ENCODE measurements around the gene GJB4.
"Not testable (repeated sequence)": the region's sequence is repeated elsewhere in the genome, so short reads cannot be mapped to it uniquely, and the experiment has no call there.

Gene GJB4

DNA sequence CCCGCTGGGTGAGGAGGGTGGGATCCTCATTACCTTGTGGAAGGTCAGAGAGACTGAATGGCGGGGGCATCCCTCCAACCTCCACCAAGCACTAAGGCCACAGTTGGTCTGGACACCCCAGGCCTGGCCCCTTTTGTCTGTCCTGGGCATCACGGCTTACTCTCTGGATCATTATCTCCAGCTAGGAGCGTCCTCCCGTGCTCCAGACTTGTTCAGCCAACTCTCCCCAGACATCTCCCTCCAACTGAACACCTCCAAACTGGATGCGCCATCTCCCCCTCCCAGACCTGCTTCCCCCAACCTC, 11.9 kb upstream of the GJB4 start:
- DNase-seq: no peak

DNA sequence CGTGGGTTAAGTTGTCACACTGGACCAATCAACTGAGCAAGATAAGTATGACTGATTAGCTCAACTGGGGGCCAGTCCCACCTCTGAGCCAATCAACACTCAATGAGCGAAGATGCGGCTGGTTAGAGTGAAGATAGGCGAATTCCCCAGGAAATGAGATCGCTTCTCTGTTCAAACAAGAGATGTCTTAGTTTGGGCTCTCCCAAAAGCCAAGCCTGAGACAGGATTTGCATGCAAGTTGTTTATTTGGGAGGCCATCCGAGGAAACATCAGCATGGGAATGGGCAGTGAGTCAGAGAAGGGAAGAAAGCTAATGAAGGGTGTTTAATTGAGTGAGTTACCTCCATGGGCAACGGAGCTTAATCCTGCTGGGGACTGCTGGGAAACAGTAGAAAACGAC, 9.5 kb upstream of the GJB4 start:
- no peak for DNase-seq

DNA sequence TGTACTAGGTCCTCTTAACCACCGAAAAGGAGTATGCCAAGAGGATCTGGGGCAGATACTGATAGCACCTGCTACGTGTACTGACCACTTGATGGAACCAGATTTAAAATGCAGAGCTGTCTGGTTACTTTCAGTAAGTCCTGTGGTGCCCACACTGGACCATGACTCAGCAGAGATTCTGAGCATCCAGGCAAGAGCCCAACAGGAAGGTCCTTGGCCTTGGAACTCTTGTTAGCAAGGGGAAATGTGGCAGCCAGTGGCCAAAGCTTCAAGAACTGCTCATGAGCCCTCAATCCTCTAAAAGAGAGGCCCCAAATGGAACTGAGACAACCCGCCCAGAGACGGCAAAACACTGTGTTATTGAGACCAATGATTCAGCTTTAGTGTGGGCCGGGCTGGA, 8.9 kb upstream of the GJB4 start:
- DNase-seq: no peak

DNA sequence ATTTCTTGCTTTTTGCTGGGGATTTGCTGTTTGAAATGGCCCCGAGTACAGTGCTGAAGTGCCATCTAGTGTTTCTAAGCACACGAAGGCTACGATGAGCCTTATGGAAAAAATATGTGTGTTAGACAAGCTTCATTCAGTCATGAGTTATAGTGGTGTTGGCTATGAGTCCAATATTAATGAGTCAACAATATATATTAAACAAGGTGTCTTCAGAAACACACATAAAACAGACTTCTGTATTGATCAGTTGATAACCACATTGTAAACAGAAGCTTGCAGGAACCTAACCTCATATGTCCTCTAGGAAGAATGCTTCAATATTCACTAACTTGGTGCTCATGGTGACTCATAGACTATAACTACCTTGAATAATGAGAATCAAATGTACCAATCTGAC, 6.4 kb upstream of the GJB4 start:
- DNase-seq: no peak

DNA sequence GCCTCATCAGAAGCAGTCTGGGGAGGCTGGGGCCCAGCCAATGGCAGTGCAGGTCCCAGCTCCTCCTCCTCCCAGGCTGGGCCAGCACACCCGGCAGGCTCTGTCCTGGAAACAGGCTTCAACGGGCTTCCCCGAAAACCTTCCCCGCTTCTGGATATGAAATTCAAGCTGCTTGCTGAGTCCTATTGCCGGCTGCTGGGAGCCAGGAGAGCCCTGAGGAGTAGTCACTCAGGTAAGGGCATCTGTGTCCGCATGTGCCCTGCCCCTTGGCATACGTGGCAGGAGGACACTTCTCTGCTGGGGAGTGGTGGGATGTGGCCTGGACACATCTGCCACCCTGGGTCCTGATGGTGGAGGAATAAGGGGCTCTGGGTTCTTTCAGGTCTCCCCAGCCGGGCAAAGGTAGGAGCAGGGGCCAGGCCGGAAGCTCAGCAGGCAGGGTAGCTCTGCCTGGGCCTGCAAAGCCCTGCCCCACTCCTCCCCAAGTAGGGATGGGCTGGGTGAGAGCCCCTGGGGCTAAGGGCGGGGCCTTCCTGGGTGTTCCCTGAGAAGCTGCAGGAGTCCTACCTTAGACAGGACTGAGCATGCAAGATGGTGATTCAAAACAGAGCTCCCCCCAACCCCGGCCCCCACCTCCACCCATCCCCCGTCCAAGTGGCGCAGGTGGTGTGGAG, 4.4 kb upstream of the GJB4 start, which contains the start of gene GJB5:
GJB5 (plus strand) TSS at position 84 of the 674 bp plus-strand sequence. CDS start 2,284 bp downstream, outside the sequence.
- no peak for DNase-seq

DNA sequence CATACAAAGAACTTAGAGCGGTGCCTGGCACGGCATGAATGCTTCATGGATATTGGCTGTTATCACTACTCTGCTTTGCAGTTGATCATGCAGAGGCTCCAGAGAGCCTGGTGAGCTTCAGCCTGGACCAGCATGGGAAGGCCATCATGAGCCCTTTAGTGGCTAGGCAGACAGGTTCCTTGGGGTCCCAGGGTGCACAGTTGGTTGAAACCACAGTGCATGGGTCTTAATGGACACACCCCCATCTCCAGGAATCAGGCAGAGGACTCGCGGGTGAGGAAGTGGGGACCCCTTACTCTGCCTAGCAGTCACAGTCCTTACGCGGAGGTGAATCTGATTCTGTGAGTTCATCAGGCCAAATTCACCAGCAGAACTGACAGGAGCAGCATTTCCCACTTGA, 3.6 kb upstream of the GJB4 start:
- DNase-seq: no peak

DNA sequence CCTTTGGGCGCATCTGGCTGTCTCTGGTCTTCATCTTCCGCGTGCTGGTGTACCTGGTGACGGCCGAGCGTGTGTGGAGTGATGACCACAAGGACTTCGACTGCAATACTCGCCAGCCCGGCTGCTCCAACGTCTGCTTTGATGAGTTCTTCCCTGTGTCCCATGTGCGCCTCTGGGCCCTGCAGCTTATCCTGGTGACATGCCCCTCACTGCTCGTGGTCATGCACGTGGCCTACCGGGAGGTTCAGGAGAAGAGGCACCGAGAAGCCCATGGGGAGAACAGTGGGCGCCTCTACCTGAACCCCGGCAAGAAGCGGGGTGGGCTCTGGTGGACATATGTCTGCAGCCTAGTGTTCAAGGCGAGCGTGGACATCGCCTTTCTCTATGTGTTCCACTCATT, 2.2 kb upstream of the GJB4 start:
- DNase-seq: no peak

DNA sequence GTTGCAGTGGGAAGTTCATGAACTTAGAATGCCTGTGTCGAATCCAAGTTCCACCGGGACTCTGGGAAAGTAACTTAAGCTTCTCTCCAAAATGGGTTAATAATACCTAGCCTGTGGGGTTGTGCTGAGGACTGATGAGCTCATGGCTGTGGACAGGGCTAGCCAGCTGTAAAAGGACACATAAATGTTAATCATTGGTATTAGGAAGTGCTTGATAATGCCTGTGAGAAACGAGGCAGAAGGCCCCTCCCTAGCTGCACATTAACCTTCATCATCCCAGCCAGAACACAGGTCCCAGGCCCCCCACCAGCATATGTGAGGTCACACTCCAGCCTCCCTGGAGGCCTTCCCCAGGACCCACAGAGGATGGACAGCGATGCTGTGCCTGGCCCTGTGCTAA, 789 bp upstream of the GJB4 start:
- no peak for DNase-seq

DNA sequence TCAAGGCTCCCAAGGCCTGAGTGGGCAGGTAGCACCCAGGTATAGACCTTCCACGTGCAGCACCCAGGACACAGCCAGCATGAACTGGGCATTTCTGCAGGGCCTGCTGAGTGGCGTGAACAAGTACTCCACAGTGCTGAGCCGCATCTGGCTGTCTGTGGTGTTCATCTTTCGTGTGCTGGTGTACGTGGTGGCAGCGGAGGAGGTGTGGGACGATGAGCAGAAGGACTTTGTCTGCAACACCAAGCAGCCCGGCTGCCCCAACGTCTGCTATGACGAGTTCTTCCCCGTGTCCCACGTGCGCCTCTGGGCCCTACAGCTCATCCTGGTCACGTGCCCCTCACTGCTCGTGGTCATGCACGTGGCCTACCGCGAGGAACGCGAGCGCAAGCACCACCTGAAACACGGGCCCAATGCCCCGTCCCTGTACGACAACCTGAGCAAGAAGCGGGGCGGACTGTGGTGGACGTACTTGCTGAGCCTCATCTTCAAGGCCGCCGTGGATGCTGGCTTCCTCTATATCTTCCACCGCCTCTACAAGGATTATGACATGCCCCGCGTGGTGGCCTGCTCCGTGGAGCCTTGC, 1.7 kb downstream of the GJB4 start:
- no peak for DNase-seq

DNA sequence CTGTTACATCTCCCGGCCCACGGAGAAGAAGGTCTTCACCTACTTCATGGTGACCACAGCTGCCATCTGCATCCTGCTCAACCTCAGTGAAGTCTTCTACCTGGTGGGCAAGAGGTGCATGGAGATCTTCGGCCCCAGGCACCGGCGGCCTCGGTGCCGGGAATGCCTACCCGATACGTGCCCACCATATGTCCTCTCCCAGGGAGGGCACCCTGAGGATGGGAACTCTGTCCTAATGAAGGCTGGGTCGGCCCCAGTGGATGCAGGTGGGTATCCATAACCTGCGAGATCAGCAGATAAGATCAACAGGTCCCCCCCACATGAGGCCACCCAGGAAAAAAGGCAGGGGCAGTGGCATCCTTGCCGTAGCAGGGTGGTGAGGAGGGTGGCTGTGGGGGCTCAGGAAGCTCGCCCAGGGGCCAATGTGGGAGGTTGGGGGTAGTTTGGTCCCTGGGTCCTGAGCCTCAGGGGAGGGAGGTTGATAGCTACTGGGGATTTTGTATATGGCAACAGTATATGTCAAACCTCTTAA, 2.3 kb downstream of the GJB4 start:
- no peak for DNase-seq

DNA sequence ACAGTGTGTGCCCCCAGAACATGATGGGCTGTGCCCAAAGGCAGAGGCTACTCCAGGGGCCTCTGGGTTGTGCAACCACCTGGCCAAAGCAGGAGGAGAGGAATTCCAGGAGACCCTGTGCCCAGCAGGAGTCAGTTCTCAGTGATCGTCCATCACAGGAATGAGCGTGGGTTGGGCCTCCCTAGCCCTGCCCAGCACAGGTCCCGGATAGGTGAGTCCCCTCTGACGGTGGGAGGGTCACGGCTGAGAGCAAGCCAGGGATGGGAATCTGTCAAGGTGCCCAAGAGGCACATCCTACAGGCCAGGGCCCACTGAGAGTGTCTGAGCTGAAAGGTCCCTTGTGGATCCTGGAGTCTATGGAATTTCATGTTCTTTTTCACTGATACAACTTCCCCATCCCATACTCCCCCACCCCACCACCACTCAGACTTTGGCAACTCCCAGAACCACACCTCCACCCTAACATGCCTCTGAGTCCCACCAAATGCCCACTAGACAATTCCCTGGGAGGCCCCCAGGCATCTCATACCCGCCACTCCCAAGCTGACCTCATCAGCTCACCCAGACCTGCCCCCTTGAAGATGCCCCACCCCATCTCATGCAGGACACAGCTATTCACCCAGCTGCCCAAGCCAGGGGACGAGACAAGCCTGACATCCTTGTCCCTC, 3.1 kb downstream of the GJB4 start:
- no peak for DNase-seq

DNA sequence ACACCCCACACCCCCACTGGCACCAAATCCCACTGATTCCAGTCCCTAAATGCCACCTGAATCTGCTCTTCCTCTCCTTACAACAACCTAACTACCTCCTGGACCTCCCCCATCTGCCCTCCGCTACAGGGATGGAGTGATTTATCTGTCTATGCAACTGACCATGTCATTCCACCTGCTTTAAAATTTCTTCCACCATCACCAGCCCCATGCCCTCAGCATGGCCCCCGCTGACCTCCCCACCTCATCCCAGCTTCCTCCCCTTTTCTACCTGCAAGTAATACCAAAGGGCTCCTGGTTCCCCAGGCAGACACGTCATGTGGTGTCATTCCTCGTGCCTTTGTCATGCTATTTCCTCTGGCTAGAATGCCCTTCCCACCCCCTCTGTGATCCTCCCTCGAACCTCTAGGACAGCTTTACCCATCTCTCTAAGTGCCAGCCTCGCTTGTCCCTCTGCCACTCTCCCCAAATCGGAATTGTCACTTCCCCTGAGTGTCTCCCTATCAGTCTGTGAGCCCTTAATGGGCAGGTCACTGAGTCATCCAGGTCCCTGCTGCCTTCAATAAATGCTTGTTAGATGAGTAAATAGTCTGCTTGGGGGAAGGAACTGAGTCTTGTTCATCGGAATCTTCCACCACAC, 3.7 kb downstream of the GJB4 start:
- no peak for DNase-seq

DNA sequence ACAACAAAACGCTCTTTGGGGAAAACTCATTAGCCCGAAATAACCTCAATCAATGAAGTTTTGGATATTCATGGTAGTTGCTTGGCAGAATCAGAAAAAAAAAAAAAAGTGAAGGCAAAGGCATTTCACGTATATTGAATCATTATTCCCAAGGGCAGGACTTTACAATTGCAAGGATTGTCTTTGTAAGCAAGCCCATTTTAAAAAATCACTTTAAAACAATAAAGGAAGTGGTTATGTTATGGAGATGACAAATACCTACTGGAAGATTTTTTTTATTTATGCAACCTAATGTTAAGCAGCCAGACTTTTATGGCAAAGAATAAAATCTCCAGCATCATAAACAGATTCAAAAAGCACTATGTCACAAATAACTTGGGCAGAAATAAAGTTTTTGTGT, 9.3 kb downstream of the GJB4 start:
- DNase-seq: no peak

DNA sequence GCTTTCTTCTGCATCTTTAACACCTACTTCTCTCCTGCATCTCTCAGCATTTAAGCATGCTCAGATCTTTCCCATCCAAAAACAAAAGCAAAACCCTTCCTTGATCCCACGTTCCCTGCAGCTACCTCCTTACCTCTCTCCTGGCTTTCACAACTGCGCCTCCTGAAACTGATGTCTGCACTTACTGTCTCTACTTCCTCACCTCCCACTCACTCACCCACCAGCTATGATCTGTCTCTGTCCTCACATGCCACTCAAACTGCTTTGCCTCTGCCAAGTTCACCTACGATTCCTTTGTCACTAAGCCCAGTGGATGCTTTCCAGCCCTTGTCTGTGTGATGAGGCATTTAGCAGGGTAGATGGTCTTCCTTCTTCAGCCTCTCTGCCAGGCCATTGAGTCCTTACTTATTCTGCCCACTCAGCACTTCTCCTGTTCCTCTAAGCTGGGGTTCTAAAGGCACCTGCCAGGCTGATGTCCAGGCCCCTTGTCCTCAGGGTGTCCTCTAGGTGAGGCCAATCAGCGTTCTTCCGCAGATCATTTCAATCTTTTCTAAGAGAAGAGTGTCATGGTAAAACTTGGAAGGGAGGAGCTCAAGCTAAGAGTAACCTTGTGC, 11.5 kb downstream of the GJB4 start:
- DNase-seq: no peak

DNA sequence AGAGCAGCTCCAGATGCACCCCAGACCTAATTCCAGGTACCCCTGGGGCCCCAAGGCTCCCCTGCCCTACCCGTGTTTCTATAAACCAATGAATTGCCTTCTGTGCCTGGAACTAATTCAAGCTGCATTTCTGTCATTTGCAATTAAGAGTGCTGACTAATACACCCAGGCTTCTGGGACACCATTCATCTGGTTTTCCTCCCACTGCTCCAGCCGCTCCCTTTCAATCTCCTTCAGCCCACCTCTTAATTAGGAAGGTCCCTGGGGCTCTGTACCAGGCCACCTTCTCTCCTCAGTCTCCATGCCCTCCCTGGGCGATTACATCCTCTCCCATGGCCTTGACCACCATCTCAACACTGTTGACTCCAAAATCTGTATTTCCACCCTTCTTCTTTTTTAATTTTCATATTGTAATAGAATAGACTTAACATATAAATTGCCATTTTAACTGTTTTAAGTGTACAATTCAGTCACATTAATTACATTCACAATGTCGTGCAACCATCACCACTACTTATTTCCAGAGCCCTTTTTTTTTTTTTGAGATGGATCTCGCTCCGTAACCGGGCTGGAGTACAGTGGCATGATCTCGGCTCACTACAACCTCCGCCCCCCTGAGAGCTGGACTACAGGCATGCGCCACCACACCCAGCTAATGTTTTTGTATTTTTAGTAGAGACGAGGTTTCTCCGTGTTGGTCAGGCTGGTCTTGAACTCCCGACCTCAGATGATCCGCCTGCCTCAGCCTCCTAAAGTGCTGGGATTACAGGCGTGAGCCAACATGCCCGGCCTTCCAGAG, 12.2 kb downstream of the GJB4 start:
- no peak for DNase-seq

DNA sequence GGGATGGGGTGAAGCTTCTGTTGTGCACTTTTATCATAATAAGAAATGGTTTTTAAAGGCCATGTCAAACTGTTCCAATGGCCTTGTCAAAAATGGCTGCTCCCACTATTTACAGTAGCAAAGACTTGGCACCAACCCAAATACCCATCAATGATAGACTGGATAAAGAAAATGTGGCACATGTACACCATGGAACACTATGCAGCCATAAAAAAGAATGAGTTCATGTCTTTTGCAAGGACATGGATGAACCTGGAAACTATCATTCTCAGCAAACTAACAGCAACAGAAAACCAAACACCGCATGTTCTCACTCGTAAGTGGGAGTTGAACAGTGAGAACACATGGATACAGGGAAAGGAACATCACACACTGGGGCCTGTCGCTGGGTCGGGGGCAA, 13.6 kb downstream of the GJB4 start:
- not testable (repeated sequence) for DNase-seq

DNA sequence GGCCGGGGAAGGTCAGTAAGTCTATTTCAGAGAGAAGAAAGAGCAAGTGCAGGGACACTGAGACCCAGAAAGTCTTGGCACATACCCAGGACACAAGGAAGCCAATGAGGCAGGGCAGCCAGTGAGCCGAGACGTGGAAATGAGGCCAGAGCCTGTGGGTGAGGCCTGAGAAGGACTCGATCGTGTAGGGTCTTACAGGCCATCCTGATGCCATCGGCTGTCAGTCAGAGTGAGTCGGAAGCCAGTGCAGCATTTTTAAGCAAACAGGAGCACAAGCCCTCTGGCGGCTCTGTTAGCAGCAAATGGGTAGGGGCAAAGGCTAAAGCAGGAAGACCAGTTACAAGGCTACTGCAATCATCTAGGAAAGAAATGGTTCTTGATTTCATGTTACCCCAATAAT, 15.4 kb downstream of the GJB4 start:
- DNase-seq: no peak

DNA sequence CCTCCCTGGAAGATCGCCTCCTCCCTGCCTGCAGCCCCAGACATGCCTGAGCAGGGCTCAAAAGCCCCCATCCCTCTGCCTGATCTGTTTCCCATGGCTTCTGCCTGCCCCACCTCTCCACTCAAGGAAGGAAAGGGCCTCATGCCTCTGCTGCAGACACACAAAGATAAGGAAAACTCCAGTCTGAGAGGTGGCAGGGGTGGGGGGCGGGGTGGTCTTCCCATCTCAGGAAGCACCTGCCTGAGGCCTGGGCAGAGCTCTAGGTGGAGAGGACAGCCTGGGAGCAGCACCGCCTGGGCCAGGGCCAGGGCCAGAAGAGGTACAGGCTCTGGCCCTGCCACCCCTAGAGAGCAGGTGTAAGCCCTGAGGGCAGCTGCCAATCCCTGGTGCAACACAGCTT, 17.4 kb downstream of the GJB4 start:
- DNase-seq: no peak

DNA sequence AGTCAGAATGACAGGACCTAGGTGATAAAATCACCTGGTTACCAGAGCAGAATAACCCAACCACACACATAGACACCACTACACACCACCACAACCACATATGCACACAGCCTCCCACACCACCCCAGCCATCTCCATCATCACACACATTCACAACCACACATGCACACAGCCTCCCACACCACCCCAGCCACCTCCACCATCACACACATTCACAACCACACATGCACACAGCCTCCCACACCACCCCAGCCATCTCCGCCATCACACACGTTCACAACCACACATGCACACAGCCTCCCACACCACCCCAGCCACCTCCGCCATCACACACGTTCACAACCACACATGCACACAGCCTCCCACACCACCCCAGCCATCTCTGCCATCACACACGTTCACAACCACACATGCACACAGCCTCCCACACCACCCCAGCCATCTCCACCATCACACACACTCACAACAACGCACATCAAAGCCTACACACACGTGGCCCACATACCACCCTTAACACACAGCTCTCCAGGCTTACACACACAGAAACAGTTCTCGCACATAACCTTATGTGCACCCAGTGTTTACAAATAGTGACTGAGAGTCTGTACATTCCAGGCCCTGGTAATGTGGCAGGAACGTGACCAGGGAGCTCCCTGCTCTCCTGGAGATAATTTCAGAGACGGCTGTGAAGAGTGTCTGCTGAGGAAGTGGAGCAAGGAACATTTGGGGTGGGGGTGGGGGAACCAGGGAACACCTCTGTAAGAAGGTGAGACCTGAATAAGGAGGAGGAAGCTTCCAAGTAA, 18.2 kb downstream of the GJB4 start:
- DNase-seq: no peak

DNA sequence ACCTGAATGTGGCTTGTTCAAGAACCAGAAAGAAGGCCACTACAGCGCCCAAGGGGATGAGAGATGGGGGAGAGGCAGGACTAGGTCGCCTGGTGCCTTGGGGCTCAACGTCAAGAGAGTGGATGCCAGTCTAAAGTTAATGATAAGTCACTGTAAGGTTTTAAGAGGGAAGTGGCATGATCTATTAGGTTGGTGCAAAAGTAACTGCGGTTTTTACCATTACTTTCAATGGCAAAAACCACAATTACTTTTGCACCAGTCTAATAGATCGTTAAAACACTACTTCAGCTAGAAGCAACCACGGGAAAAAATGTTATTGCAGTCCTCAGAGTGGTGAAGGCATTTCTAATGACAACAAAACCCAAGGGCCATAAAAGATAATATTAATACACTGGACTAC, 18.8 kb downstream of the GJB4 start:
- DNase-seq: no peak

DNA sequence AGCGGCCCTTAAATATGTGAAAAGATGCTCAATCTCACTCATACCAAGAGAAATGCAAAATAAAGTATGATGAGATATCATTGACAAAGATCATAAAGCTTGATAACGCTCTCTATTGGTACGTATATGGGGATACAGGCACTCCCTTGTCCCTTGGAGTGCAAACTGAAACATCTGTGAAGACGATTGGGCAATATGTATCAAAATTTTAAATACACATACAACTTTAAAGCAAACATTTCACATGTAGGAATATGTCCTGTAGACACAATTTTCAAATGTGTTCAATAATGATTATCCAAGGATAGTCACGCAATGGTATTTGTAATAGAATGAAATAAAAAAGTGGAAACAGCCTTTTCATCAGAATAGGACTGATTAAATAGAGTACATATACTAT, 19.5 kb downstream of the GJB4 start:
- DNase-seq: no peak

DNA sequence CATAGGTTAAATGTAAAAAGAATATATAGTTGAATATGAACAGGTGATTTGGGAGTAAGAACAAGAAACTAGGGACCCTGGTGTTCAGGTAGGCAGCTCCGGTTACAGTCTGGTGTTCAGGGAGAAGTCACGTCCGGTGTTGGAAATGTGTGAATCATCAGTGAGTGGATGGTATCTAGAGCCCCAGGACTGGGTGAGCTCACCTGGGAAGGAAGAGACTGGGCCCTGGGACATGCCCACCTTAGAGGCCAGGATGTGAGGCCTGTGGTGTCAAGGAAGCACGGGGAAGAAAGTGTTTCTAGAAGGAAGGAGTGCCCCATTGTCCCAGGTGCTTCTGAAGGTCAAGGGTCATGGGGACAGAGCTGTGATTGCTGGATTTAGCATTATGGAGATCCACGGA, 20.0 kb downstream of the GJB4 start:
- DNase-seq: no peak
